Thyroid gland (tissue), 4 donors: ENCODE data around the gene CTDSPL. TPM values are rescaled to one million over a fixed set of nuclear protein-coding genes. Genes with fewer than 3 reads are reported as not detected.
"Not testable (repeated sequence)": the region's sequence is repeated elsewhere in the genome, so short reads cannot be mapped to it uniquely, and the experiment has no call there.

Experiments used
- DNase-seq, 2 donors: peaks; one replicate each; pipeline ENCODE4 v3.0.0-alpha.2; 2019
- H3K27ac ChIP-seq, 3 donors: fragments of 200-600 bp; sonication (generic); 1 replicate in 2 of 3; 2 replicates in 1 of 3; pipeline ENCODE4 v1.5.1; 2016 to 2019; ENCODE audit warnings: mild to moderate bottlenecking in 1 of 3, moderate library complexity in 1 of 3
- H3K27me3 ChIP-seq: fragments of 200-600 bp; sonication (generic); one replicate; pipeline ENCODE4 v1.5.1; 2019
- H3K36me3 ChIP-seq, 2 donors: fragments of 200-600 bp; sonication (generic); one replicate each; pipeline ENCODE4 v1.5.1; 2016 to 2019
- H3K4me1 ChIP-seq, 2 donors: fragments of 200-600 bp; sonication (generic); one replicate each; pipeline ENCODE4 v1.5.1; 2017 to 2019
- H3K4me3 ChIP-seq, 3 donors: fragments of 200-600 bp; sonication (generic); replicated peaks in 1 of 3; 1 replicate in 2 of 3; 2 replicates in 1 of 3; pipeline ENCODE4 v1.5.1; 2016; ENCODE audit warnings: mild to moderate bottlenecking in 1 of 3
- H3K9me3 ChIP-seq: fragments of 200-600 bp; sonication (generic); one replicate; pipeline ENCODE4 v1.5.1; 2017
- POLR2A ChIP-seq, 2 donors: fragments of 450-650 bp; IDR thresholded peaks; one replicate each; pipeline ENCODE4 v1.6.1; 2017; ENCODE audit warnings: antibody characterized with exemption in 2 of 2, mild to moderate bottlenecking in 2 of 2, moderate library complexity in 1 of 2
- WGBS, 2 donors: methylation state at CpG; one replicate each; pipeline ENCODE4 v1.1.5; 2017; 5-methylcytosine and 5-hydroxymethylcytosine counted together
- intact Hi-C: fragments of 100-400 bp; cut with DNase I; formaldehyde crosslinking; loops from one replicate; pipeline ENCODE4 v1.15.1; 2023
- total RNA-seq, 4 donors: library from RNA; depleted of rRNA; stranded (reverse); fragments of >200 nt; gene quantifications; one replicate each; pipeline ENCODE4 v1.2.3, GENCODE V29; 2016
- TF ChIP-seq, protein P1 (sequence below), 6 experiments: fragments of 200-600 bp in 3 of 6; fragments of 450-650 bp in 3 of 6; sonication (generic) in 3 of 6; IDR thresholded peaks; one replicate each; pipeline ENCODE4 v1.5.1; 2016 to 2019; ENCODE audit warnings: antibody characterized with exemption in 6 of 6, mild to moderate bottlenecking in 2 of 6, inconsistent platforms in 1 of 6, moderate library complexity in 1 of 6

Gene CTDSPL
- total RNA-seq, 4 donors from 2014 or later = 23.6 to 37.9 (median 29.8) TPM

DNA sequence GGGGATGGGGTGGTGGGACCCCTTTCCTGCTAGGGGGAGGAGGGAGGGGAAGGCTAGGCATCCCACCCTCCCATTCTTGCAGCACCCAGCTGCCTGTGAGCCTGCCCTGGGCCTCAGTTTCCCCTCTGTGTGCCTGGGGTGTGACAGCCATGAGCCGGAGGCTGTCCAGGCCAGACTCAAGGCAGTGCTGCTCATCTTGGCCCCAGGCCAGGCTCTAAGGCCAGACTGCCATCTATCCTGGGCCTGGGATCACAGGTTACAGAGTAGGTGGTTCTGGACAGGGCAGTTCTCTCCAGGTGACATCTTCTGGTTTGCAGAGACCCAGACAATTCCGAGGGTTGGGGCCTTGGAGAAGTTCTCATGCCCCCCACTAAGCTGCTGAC is 125.6 kb downstream of the CTDSPL start:
- Histone ChIP-seq H3K4me1 (no peaks in the 10 kb centered on the region), H3K27ac (no peak overlapping the region), H3K36me3 (no peaks in the 10 kb centered on the region), H3K4me3 (no peak overlapping the region), H3K27me3 (no peaks in the 10 kb centered on the region), H3K9me3 (no peaks in the 10 kb centered on the region)
- no peak for TF ChIP-seq POLR2A (IDR thresholded peaks at IDR 0.05)
- WGBS, 2 donors = 76 to 100% methylated on average over 2 of the region's 2 CpGs
- no peak for DNase-seq
- intact Hi-C loops = no loop called here

DNA sequence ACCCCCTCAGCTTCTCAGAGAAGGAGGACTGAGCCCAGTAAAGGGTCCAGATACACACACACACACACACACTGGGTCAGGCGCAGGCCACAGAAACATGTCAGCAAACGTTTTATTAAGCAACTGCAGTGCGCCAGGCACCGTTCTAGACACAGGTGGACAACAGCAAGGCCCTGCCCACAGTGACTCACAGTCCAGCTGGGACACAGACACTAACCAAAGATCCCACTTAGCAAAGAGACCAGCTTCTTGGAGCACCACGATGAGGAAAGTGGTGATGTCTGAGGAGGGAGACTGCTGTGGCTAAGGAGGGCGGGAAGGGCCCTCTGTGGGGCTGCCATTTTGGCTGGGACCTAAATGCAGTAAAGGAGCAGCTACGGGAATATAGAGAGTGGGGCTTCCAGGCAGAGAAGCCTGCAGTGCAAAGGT is 126.1 kb downstream of the CTDSPL start:
- 90 to 91% methylated on average over 7 of the region's 7 CpGs for WGBS, 2 donors
- intact Hi-C loops = no loop called here

DNA sequence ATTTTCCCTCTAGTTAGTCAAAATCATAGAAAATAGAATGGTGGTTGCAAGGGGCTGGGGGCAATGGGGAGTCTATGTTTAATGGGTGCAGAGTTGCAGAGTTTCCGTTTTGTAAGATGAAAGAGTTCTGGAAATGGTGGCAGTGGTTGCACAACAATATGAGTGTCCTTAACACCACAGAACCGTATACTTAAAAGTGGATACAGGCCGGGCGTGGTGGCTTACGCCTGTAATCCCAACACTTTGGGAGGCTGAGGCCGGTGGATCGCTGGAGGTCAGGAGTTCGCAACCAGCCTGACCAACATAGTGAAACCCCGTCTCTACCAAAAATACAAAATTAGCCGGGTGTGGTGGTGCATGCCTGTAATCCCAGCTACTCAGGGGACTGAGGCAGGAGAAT is 126.7 kb downstream of the CTDSPL start:
- H3K27ac ChIP-seq, H3K36me3 ChIP-seq, H3K27me3 ChIP-seq, H3K9me3 ChIP-seq, H3K4me3 ChIP-seq, intact Hi-C loops, DNase-seq, H3K4me1 ChIP-seq: not testable (repeated sequence)
- 88 to 90% methylated on average over 10 of the region's 10 CpGs for WGBS, 2 donors

More for the DNA sequence above, 126.1 kb downstream of the CTDSPL start:
- H3K27ac ChIP-seq = no peak overlapping the region
- H3K36me3 ChIP-seq = no peaks in the 10 kb centered on the region
- H3K4me3 ChIP-seq = no peak overlapping the region
- H3K9me3 ChIP-seq = no peaks in the 10 kb centered on the region
- H3K27me3 ChIP-seq = no peaks in the 10 kb centered on the region
- TF ChIP-seq, protein P1, sequence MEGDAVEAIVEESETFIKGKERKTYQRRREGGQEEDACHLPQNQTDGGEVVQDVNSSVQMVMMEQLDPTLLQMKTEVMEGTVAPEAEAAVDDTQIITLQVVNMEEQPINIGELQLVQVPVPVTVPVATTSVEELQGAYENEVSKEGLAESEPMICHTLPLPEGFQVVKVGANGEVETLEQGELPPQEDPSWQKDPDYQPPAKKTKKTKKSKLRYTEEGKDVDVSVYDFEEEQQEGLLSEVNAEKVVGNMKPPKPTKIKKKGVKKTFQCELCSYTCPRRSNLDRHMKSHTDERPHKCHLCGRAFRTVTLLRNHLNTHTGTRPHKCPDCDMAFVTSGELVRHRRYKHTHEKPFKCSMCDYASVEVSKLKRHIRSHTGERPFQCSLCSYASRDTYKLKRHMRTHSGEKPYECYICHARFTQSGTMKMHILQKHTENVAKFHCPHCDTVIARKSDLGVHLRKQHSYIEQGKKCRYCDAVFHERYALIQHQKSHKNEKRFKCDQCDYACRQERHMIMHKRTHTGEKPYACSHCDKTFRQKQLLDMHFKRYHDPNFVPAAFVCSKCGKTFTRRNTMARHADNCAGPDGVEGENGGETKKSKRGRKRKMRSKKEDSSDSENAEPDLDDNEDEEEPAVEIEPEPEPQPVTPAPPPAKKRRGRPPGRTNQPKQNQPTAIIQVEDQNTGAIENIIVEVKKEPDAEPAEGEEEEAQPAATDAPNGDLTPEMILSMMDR (IDR thresholded peaks at IDR 0.05) = no peak
- no peak for TF ChIP-seq POLR2A (IDR thresholded peaks at IDR 0.05)
- H3K4me1 ChIP-seq = no peaks in the 10 kb centered on the region
- no peak for DNase-seq

DNA sequence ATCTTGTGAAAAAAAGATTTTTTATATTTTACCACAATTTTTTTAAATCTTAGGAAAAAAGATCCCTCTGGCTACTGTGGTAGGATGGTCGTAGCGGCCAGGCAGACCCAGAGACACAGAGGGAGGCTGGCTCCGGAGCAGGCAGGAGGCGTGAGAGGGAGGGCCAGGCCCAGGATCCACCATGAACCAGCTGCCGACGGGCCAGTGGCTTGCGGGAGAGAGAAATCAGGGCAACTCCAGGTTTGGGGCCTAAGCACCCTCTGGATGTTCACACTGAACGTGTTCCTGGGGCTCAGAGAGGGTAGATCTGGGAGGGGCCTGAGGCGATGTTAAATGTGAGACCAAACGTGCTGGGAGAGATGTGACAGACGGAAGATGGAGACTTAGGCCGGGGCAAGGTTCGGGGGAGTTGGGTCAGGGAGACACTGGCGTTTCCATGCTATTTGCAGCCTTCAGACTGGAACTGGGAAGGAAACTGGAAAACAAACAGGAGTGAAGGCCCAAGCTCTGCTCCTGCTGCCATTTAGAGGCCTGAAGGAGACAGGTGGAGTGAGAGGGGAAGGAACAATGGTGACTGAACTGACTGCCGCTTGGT is 127.3 kb downstream of the CTDSPL start:
- TF ChIP-seq POLR2A (IDR thresholded peaks at IDR 0.05) = no peak
- TF ChIP-seq, protein P1 (IDR thresholded peaks at IDR 0.05) = no peak
- 85 to 91% methylated on average over 15 of the region's 15 CpGs for WGBS, 2 donors
- no peak for DNase-seq

DNA sequence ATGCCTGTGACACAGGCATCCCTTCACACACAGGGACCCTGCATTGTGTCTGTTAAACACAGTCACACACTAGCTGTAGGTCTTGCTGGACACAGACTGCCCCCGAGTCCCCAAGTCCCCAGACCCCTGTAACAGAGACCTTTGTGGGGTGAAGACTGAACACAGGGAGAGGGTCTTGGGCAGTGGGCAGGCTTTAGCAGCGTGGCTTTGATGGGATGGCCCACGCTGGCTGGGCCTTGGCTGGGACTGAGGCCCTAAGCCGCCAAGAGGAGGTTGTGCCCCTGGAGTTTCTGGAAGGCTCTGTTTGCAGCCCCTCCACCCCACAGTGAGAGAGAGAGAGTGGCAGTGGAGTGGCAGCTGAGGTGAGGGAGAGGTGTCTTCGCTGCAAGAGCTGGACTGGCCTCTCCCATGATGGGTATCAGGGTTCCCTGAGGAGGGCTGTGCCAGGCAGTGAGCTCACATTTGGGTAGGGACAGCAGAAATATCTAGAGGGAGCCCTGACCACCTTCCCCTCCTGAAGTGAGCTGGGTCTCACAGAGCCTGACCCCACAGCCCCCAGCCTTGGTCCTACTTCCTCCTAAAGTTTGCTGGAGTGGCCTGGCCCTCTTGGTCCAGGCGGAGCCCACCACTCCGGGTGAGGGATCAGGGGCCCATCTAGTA is 128.3 kb downstream of the CTDSPL start:
- no peaks in the 10 kb centered on the region for H3K36me3 ChIP-seq
- 85 to 97% methylated on average over 4 to 7 of the region's 7 CpGs for WGBS, 2 donors
- no peak overlapping the region for H3K4me3 ChIP-seq
- intact Hi-C loops = no loop called here
- H3K27me3 ChIP-seq = no peaks in the 10 kb centered on the region
- no peak overlapping the region for H3K27ac ChIP-seq
- DNase-seq = no peak
- TF ChIP-seq, protein P1 (IDR thresholded peaks at IDR 0.05) = no peak
- H3K4me1 ChIP-seq = peaks cover 5 to 12% of the 10 kb centered on the region in 2 donors
- no peaks in the 10 kb centered on the region for H3K9me3 ChIP-seq

More for the DNA sequence above, 127.3 kb downstream of the CTDSPL start:
- H3K9me3 ChIP-seq = no peaks in the 10 kb centered on the region
- no peaks in the 10 kb centered on the region for H3K27me3 ChIP-seq
- H3K27ac ChIP-seq = no peak overlapping the region
- H3K4me3 ChIP-seq = no peak overlapping the region
- H3K4me1 ChIP-seq = peaks cover 0 to 5% of the 10 kb centered on the region in 2 donors
- intact Hi-C loops = no loop called here
- no peaks in the 10 kb centered on the region for H3K36me3 ChIP-seq

DNA sequence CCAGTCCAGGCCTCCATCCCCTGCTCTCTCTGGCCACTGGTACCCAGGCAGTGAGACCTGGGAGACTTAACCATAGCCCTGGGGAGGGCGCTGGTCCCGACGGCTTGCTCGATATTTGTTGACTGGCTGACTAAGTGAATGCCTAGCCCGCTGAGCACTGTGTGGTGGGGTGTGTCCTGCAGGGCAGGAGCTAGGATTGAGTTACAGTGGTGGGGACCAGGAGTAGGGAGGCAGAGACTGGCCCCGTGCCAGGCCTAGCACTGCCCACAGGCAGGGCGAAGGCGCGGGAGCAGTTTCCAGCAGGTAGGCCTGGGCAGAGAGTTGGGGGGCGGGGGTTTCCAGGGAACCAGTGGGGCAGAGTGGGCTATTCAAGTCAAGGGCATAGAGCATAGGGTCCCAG is 128.8 kb downstream of the CTDSPL start, which contains the start of gene VILL:
TSS of gene VILL (plus strand) at position 260 of the 400 bp plus-strand sequence. CDS start 2,887 bp downstream, outside the sequence.
- H3K36me3 ChIP-seq = no peaks in the 10 kb centered on the region
- TF ChIP-seq POLR2A (IDR thresholded peaks at IDR 0.05) = no peak
- TF ChIP-seq, protein P1 (IDR thresholded peaks at IDR 0.05) = no peak
- 66 to 71% methylated on average over 10 of the region's 10 CpGs for WGBS, 2 donors
- H3K27ac ChIP-seq = no peak within 1 kb of the TSS
- no peaks in the 10 kb centered on the region for H3K27me3 ChIP-seq
- H3K4me3 ChIP-seq = no peak within 1 kb of the TSS
- intact Hi-C loops = no loop called here
- no peaks in the 10 kb centered on the region for H3K9me3 ChIP-seq
- no peak for DNase-seq
- peaks cover 5 to 13% of the 10 kb centered on the region in 2 donors for H3K4me1 ChIP-seq
